Measurements from ENCODE around the gene RAB26.
"Not testable (repeated sequence)": the region's sequence is repeated elsewhere in the genome, so short reads cannot be mapped to it uniquely, and the experiment has no call there.

RAB26 gene

DNA sequence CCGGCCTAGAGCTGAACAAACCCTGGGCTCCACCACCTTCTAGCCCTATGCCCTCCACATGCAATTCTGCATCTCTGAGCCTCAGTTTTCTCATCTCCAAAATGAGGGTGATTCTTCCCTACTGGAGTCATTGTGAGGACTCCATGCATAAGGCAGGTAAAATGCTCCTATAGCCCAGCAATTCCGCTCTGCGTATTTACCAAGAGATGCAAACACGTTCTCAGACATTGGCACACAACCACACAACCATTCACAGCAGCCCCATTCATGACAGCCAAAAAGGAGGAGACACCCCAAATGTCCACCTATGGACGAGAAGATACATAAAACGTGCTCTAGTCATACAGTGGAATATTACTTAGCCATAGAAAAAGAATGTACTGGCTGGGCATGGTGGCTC is 51.9 kb downstream of the RAB26 start:
- no peak for DNase-seq

DNA sequence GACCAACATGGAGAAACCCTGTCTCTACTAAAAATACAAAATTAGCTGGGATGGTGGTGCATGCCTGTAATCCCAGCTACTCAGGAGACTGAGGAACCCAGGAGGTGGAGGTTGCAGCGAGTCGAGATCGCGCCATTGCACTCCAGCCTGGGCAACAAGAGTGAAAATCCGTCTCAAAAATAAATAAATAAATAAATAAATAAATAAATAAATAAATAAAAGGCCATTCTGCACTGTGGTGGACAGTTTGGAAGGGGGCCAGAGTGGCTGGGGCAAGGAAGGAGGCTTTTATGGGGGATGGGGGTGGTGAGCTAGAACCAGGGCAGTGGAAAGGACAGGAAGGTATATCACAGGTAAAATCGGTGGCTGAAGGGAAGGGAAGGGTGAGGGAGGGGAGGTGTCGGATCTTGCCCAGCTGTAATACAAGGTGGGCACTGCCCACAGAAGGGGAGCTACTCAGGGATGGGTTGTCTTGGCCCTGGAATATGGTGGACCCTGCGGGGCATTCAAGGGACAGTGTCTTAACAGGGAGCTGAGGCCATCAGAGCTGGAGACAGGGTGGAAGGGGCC is 54.8 kb downstream of the RAB26 start:
- not testable (repeated sequence) for DNase-seq
